ENCODE measurements around the gene MORN1. TPM values are rescaled to one million over a fixed set of nuclear protein-coding genes. Genes with fewer than 3 reads are reported as not detected.

The MORN1 gene
- total and polyA plus RNA-seq, 2 experiments from 2014 or later: 4.8 to 11.1 TPM

- TF ChIP-seq, protein P1, sequence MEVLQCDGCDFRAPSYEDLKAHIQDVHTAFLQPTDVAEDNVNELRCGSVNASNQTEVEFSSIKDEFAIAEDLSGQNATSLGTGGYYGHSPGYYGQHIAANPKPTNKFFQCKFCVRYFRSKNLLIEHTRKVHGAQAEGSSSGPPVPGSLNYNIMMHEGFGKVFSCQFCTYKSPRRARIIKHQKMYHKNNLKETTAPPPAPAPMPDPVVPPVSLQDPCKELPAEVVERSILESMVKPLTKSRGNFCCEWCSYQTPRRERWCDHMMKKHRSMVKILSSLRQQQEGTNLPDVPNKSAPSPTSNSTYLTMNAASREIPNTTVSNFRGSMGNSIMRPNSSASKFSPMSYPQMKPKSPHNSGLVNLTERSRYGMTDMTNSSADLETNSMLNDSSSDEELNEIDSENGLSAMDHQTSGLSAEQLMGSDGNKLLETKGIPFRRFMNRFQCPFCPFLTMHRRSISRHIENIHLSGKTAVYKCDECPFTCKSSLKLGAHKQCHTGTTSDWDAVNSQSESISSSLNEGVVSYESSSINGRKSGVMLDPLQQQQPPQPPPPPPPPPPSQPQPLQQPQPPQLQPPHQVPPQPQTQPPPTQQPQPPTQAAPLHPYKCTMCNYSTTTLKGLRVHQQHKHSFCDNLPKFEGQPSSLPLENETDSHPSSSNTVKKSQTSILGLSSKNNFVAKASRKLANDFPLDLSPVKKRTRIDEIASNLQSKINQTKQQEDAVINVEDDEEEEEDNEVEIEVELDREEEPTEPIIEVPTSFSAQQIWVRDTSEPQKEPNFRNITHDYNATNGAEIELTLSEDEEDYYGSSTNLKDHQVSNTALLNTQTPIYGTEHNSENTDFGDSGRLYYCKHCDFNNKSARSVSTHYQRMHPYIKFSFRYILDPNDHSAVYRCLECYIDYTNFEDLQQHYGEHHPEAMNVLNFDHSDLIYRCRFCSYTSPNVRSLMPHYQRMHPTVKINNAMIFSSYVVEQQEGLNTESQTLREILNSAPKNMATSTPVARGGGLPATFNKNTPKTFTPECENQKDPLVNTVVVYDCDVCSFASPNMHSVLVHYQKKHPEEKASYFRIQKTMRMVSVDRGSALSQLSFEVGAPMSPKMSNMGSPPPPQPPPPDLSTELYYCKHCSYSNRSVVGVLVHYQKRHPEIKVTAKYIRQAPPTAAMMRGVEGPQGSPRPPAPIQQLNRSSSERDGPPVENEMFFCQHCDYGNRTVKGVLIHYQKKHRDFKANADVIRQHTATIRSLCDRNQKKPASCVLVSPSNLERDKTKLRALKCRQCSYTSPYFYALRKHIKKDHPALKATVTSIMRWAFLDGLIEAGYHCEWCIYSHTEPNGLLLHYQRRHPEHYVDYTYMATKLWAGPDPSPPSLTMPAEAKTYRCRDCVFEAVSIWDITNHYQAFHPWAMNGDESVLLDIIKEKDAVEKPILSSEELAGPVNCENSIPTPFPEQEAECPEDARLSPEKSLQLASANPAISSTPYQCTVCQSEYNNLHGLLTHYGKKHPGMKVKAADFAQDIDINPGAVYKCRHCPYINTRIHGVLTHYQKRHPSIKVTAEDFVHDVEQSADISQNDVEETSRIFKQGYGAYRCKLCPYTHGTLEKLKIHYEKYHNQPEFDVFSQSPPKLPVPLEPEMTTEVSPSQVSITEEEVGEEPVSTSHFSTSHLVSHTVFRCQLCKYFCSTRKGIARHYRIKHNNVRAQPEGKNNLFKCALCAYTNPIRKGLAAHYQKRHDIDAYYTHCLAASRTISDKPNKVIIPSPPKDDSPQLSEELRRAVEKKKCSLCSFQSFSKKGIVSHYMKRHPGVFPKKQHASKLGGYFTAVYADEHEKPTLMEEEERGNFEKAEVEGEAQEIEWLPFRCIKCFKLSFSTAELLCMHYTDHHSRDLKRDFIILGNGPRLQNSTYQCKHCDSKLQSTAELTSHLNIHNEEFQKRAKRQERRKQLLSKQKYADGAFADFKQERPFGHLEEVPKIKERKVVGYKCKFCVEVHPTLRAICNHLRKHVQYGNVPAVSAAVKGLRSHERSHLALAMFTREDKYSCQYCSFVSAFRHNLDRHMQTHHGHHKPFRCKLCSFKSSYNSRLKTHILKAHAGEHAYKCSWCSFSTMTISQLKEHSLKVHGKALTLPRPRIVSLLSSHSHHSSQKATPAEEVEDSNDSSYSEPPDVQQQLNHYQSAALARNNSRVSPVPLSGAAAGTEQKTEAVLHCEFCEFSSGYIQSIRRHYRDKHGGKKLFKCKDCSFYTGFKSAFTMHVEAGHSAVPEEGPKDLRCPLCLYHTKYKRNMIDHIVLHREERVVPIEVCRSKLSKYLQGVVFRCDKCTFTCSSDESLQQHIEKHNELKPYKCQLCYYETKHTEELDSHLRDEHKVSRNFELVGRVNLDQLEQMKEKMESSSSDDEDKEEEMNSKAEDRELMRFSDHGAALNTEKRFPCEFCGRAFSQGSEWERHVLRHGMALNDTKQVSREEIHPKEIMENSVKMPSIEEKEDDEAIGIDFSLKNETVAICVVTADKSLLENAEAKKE (CRISPR knock-in tag; IDR thresholded peaks at IDR 0.05): no peak
- no peak for TF ChIP-seq POLR2AphosphoS5 (IDR thresholded peaks at IDR 0.05; ENCODE audit: low read depth)
- no peak for TF ChIP-seq CREB1 (CRISPR knock-in tag; IDR thresholded peaks at IDR 0.05; ENCODE audit: low read depth)
- no peak for TF ChIP-seq CTCF (conservative IDR thresholded peaks at IDR 0.05; ENCODE audit: low read depth in 2 of 2)
- no peak for TF ChIP-seq STAT1 (IDR thresholded peaks at IDR 0.05; ENCODE audit: unreplicated experiment)
- TF ChIP-seq EZH2phosphoT487 (IDR thresholded peaks at IDR 0.05; ENCODE audit: unreplicated experiment): no peak
- TF ChIP-seq REST (IDR thresholded peaks at IDR 0.05; ENCODE audit: unreplicated experiment): no peak
Measured at GRCh38 chr1:2317230-2318065, 73.9 kb downstream of the MORN1 start (continued).

Data from GM23338 (cell line).